Memory B cell (primary cell): ENCODE data around the gene WDFY4.

Experiments
- ATAC-seq: fragments of 150-1000 bp; cut with Tn5 transposase; 2 replicates; pipeline ENCODE4 v1.10.0; 2021; ENCODE audit warnings: low read depth, mild to moderate bottlenecking, moderate library complexity
- DNase-seq, 2 donors: peaks; one replicate each; pipeline ENCODE4 v3.0.0; 2022; ENCODE audit warnings: low spot score in 2 of 2
- H3K27ac Mint-ChIP-seq: one replicate; pipeline ENCODE4 v1.8.0; 2022; ENCODE audit warnings: mild to moderate bottlenecking, moderate library complexity, mixed read lengths
- H3K27me3 Mint-ChIP-seq: one replicate; pipeline ENCODE4 v1.8.0; 2022; ENCODE audit warnings: mixed read lengths
- H3K36me3 Mint-ChIP-seq: one replicate; pipeline ENCODE4 v1.8.0; 2022; ENCODE audit warnings: mild to moderate bottlenecking, mixed read lengths
- H3K4me1 Mint-ChIP-seq: one replicate; pipeline ENCODE4 v1.8.0; 2022; ENCODE audit warnings: mixed read lengths
- H3K4me3 Mint-ChIP-seq: one replicate; pipeline ENCODE4 v1.8.0; 2022; ENCODE audit warnings: mild to moderate bottlenecking, moderate library complexity, mixed read lengths
- H3K9me3 Mint-ChIP-seq: one replicate; pipeline ENCODE4 v1.8.0; 2022; ENCODE audit warnings: mixed read lengths

The WDFY4 gene

DNA sequence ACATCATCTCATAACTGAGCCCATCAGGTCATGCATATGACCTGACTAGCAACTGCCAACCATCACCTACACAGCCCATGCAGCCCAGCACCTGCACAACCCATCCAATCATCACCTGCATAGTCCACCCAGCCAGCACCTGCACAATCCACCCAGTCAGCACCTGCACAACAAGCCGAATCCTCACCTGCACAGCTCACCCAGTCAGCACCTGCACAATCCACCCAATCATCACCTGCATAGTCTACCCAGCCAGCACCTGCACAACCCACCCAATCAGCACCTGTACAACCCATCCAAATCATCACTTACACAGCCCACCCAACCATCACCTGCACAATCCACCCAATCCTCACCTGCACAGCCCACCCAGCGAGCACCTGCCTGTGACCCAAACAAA, 33.4 kb upstream of the WDFY4 start:
- DNase-seq, result no peak

DNA sequence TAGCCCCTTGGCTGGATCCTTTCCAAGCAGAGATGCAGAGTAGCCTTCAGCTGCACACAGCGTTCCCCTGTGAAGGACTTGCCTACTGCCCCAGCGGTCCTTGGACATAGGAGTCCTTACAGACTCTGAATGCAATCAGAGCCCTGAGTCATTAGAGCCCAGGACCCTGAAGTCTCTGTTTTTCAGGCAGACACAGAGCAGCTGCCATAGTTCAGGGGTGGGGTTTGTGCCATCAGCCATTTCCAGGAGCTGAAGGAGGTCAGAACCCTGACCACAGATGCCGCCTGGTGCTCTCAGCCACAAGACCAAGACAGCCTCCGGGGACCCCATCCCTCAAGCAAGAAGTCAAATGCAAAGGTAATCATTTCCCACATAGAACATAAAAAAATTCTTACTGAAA, 32.8 kb upstream of the WDFY4 start:
- peaks cover 7% of the 10 kb centered on the region for H3K27me3 Mint-ChIP-seq

More for the DNA sequence above, 33.4 kb upstream of the WDFY4 start:
- Mint-ChIP-seq H3K4me1 (peaks cover 24% of the 10 kb centered on the region), H3K27me3 (peaks cover 7% of the 10 kb centered on the region), H3K9me3 (no peaks in the 10 kb centered on the region), H3K4me3 (no peak overlapping the region), H3K36me3 (peaks cover 4% of the 10 kb centered on the region), H3K27ac (no peak overlapping the region)
- ATAC-seq, result no peak

DNA sequence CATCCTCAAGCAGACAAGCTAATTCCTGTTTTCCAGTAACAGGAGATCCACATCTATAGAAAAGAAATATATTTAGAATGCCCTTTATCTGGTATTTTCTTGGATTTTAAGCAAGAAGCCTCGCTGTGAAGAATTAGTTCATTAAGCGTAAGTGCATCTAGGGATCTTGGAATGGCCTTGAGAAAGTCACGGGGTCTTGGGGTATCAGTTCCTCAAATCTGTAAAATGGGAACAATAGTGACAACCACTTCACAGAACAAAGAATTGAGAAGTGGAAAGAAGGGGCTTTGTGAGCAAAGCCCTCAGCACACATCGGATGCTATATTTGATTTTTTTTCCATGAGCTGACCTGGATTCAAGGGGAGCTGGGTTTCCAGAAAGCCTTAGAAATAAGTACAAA, 32.3 kb upstream of the WDFY4 start:
- ATAC-seq (peak; percentile 28), DNase-seq (no peak)
- H3K9me3 Mint-ChIP-seq, result no peaks in the 10 kb centered on the region

More for the DNA sequence above, 32.8 kb upstream of the WDFY4 start:
- Mint-ChIP-seq H3K4me1 (peaks cover 29% of the 10 kb centered on the region), H3K27ac (no peak overlapping the region), H3K36me3 (peaks cover 4% of the 10 kb centered on the region), H3K9me3 (no peaks in the 10 kb centered on the region), H3K4me3 (no peak overlapping the region)
- DNase-seq, result peak in 1 of 2 donors; percentile 7
- ATAC-seq, result no peak

DNA sequence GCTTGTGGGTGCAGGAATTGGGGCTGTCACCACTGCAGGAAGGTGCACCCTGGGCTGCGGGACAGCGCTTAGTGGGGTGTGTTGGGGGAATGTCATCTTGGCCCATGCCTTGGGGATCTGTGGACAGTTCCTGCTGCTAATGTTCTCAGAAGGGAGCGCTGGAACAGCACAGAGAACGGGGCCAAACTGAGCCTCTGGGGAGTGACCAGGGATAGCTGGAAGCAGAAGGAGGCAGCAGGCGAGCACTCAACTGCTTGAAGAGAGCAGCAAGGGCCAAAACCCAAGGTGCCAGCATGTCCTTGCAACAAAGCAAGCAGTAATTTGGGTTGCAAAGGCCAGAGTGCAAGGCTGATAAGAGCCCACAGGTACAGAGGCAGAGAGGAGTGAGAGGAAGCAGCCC, 31.3 kb upstream of the WDFY4 start:
- ATAC-seq, result no peak
- no peaks in the 10 kb centered on the region for H3K9me3 Mint-ChIP-seq
- peaks cover 7% of the 10 kb centered on the region for H3K27me3 Mint-ChIP-seq
- H3K4me3 Mint-ChIP-seq, result no peak overlapping the region
- peak in 1 of 2 donors; percentile 9 for DNase-seq
- peaks cover 33% of the 10 kb centered on the region for H3K4me1 Mint-ChIP-seq
- no peak overlapping the region for H3K27ac Mint-ChIP-seq
- H3K36me3 Mint-ChIP-seq, result peaks cover 4% of the 10 kb centered on the region

More for the DNA sequence above, 32.3 kb upstream of the WDFY4 start:
- no peak overlapping the region for H3K4me3 Mint-ChIP-seq
- no peak overlapping the region for H3K27ac Mint-ChIP-seq
- H3K4me1 Mint-ChIP-seq, result peaks cover 30% of the 10 kb centered on the region
- H3K36me3 Mint-ChIP-seq, result peaks cover 4% of the 10 kb centered on the region
- H3K27me3 Mint-ChIP-seq, result peaks cover 7% of the 10 kb centered on the region

DNA sequence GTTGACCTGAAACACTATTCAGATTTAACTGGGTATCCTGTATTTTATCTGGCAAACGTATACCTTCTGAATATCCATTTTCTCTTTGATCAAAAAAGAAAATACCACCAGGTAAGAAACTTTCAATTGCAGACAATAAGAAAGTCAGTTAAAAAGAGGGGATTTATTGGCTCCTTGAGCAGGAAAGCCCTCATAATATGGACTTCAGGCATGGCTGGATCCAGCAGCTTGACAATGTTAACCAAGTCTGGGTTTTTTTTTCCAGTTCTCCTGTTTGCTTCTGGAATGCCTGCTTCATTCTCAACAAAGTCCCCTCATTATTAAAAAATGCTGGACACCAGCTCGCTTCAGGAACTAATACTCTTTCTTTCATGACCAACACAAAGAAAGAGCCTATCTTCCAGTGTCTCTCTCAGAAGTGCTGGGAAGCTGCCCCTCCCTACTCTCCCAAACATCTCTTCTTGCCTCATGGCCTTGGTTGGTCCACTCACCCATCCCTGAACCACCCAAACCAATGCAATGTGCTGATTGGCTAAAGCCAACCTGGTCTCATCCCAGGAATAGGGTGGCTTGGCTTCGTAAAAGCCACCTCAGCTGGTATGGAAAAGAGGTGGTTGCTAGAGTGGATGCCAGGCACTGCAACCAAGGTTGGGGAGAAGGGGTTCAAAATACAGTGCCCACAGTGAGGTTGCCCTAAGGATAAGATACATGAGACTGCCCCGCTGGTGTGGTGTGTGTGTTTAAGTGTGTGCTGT, 30.6 kb upstream of the WDFY4 start:
- Mint-ChIP-seq H3K36me3 (peaks cover 4% of the 10 kb centered on the region), H3K27ac (no peak overlapping the region), H3K9me3 (no peaks in the 10 kb centered on the region), H3K4me3 (peak overlapping the region; percentile 38), H3K4me1 (peaks cover 38% of the 10 kb centered on the region), H3K27me3 (peaks cover 7% of the 10 kb centered on the region)
- DNase-seq (no peak), ATAC-seq (no peak)

DNA sequence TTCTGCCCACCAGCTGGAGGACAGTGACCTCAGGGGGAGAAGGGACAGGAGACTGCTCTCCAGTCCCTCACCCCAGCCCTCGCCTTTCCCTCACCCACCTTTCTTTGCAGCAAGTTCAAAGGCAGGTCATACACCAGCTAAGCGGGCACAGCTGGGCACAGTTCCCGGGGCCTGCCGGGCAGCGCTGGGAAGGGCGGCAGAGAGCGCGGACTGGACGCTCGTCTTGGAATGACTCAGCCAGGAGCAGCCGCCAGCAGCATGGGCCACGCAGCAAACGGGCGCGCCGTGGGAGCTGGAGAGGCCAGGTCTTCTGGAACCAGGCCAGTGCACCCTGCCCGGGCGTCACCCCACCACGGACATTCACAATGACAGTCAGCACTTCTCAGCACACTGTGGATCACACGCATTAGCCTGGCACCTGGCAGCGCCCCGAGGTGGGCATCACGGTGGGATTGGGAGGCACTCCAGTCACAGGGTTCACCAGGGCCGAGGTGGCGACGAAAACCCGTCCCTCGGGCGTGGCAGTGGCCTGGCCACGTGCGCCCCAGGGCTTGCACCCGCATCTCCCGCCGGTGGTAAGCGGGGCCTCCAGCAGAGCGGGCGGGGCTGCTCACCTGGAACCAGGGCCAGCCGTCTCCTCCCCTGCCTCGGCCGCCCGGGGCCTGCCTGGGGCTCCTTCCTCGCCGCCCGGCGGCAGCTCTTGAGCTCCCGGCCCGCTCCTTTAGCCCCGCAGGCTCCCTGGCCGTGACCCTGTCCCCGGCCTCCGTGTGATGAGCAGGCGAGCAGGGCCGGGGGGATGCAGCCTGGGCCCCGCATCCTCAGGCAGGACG, 29.0 kb upstream of the WDFY4 start:
- DNase-seq, result peak; percentile 40 to 69
- peak; percentile 18 for ATAC-seq
- Mint-ChIP-seq H3K4me1 (peaks cover 44% of the 10 kb centered on the region), H3K36me3 (peaks cover 4% of the 10 kb centered on the region), H3K27me3 (peaks cover 7% of the 10 kb centered on the region), H3K27ac (no peak overlapping the region), H3K9me3 (peaks cover 2% of the 10 kb centered on the region), H3K4me3 (peak overlapping the region; percentile 80)

DNA sequence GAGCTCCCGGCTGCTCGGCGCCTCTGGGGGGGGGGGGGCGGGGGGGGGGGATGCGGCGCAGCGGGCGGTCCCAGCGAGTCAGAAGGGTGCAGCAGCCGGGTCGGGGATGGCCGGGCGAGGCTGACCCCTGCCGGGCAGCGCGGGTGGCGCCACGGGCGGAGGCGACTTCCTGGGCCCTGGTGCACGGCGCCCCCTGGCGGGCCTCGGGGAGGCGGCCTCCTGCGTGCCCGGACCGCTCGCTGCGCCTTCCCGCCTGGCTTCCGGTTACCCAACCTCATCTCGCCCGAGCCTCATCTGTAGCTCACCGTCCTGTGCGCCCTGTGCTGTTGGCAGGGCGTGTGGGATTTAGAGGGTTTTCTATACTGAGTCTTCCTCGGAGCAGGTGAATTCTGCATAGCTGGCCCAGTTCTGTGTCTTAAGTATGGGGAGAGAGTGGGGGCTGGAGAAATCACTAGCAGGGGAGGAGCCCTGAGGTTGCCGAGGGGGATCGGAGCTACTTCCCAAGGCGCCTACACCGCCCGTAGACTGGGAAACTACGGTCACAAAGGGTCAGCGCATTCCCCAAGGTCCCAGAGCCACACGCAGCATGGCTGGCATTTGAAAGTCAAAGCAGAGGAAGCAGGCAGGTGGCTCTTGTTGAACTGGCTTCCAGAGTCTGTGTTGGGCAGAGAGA, 28.3 kb upstream of the WDFY4 start:
- Mint-ChIP-seq H3K36me3 (peaks cover 4% of the 10 kb centered on the region), H3K4me1 (peaks cover 45% of the 10 kb centered on the region), H3K27me3 (peaks cover 7% of the 10 kb centered on the region), H3K27ac (no peak overlapping the region), H3K9me3 (peaks cover 2% of the 10 kb centered on the region), H3K4me3 (peak overlapping the region; percentile 80)
- ATAC-seq (peak; percentile 89), DNase-seq (peak; percentile 98 to 99)

DNA sequence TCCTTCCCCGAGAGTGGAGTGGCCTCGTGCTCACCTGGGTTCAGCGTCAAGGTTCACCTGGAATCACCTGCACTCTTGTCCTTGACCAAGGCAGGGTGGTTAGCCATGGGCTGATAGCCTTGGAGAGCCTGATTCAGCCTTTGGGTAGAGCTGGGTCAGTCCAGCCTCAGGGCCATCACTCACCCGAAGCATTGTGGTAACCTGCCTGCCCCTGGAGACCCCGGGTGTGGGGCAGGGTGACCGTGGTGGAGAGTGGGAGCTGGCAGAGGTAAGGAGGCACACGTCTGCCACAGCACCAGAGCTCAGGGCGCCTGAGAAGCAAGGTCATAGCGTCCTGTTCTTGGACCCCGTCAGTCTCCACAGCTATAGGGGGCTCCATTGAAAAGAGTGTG, 27.8 kb upstream of the WDFY4 start:
- ATAC-seq, result no peak
- Mint-ChIP-seq H3K36me3 (peaks cover 6% of the 10 kb centered on the region), H3K27ac (no peak overlapping the region), H3K4me3 (peak overlapping the region; percentile 80), H3K4me1 (peaks cover 44% of the 10 kb centered on the region), H3K9me3 (peaks cover 3% of the 10 kb centered on the region), H3K27me3 (peaks cover 7% of the 10 kb centered on the region)
- DNase-seq, result no peak

DNA sequence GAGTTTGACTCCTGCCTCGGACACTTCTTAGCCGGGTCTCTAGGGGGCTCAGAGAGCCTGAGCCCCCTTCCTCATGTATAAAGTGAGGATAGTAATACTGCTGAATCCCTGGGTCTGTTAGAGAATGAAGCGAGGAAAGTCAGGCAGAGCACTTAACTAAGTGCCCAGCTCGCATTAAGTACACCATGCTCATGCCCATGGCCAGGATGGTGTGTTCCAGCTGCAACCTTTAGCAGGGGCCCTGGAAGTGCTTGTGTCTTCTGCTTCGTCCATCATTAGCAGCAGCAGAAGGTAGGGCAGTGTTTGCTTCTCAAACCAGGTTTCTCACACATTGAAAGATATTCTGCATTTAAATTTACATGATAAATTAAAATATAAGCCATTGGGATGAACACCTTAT, 27.3 kb upstream of the WDFY4 start:
- Mint-ChIP-seq H3K36me3 (peaks cover 6% of the 10 kb centered on the region), H3K27me3 (peaks cover 7% of the 10 kb centered on the region), H3K4me3 (no peak overlapping the region), H3K4me1 (peaks cover 41% of the 10 kb centered on the region), H3K9me3 (peaks cover 3% of the 10 kb centered on the region), H3K27ac (no peak overlapping the region)
- DNase-seq (no peak), ATAC-seq (no peak)

DNA sequence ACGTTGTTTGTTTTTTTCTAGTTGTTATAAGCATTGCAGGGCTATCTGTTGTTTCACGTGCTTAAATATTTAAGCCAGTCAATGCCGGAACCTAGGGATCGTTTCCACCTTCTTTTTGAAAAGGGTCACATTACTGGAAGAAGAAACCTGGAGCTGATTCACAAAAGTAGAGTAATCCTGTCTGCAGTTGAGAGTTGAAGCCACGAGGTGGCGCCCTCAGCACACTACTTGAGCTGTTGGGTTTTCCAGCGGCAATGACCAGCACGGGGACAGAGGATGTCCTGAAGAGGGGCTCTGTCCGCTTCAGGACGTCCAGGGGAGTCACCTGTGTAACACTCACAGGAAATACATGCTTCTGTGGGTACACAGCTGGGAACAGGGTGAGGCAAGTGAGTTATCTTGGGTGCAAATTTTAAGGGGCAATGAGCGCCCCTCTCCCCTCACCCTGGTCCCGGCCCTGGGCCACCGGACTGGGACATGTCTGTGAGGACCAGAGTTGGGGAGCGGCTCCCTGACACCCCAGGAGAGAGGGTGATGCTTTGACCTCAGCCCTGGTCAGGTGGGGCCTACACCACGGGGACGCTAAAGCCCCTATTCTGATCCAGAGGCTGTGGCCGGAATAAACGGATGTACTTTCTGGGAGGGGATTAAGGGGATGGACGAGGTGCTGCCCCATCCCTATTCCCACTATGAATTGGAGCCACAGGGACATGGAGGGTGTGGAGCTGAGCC, 26.3 kb upstream of the WDFY4 start:
- Mint-ChIP-seq H3K4me1 (peaks cover 41% of the 10 kb centered on the region), H3K27me3 (peaks cover 6% of the 10 kb centered on the region), H3K9me3 (peaks cover 3% of the 10 kb centered on the region), H3K36me3 (peaks cover 8% of the 10 kb centered on the region), H3K27ac (peak overlapping the region; percentile 83), H3K4me3 (no peak overlapping the region)
- ATAC-seq (no peak), DNase-seq (peak; percentile 69 to 74)

DNA sequence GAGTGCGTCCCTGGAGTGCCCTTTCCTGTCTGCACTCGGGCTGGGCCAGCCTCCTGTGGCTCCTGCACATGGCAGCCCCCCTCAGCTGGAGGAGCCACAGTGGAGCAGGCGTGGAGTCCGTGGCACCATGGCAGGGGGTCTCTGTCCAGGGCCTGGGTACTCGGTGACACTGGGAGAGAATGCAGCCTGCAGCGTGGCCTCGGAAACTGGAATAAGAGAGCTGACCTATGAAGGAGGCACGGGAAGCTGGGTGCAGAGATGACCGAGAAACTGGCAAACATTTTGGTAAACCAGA, 25.8 kb upstream of the WDFY4 start:
- no peak for ATAC-seq
- Mint-ChIP-seq H3K4me3 (no peak overlapping the region), H3K36me3 (peaks cover 8% of the 10 kb centered on the region), H3K27ac (no peak overlapping the region), H3K9me3 (peaks cover 3% of the 10 kb centered on the region), H3K4me1 (peaks cover 41% of the 10 kb centered on the region), H3K27me3 (peaks cover 6% of the 10 kb centered on the region)
- DNase-seq, result no peak

DNA sequence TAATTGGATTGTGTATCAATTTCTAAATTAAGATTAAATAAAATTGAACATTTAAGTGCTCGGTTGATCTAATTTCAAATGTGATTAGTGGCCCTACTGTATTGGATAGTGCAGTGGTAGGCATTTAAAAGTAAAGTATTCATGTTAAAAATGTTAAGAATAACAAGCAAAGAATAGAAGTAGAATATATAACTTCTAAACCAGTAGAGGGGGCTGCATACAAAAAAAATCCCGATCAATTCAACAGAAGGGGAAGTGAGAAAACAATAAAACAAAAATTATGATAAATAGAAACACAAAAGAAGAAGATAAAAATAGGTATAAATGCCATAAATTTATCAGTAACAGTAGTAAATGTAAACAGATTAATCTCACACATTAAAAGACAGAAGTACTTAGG, 24.9 kb upstream of the WDFY4 start:
- H3K4me1 Mint-ChIP-seq, result peaks cover 41% of the 10 kb centered on the region
- H3K27me3 Mint-ChIP-seq, result peaks cover 2% of the 10 kb centered on the region
- H3K4me3 Mint-ChIP-seq, result no peak overlapping the region
- DNase-seq, result peak in 1 of 2 donors; percentile 63
- H3K9me3 Mint-ChIP-seq, result peaks cover 3% of the 10 kb centered on the region
- peak overlapping the region; percentile 46 for H3K27ac Mint-ChIP-seq
- H3K36me3 Mint-ChIP-seq, result peaks cover 7% of the 10 kb centered on the region
- peak; percentile 12 for ATAC-seq

DNA sequence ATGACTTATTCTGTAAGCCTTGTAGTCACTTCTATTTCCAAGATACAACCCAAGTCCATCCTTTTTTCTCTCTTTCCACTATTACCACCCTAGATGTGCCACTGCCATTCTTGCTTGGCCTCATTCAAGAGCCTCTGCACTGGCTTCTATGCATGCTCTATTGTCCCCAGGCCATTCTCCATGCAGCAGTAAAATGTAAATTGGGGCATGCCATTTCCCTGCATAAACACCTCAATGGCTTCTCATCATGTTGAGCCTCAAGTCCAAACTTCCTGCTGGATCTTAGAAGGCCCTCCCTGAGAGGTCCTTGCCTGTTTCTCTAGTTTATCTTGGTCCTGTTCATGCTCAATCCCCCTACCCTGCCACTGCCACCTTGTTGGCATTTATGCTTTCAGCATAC, 23.2 kb upstream of the WDFY4 start:
- Mint-ChIP-seq H3K27ac (peak overlapping the region; percentile 39), H3K4me1 (peaks cover 42% of the 10 kb centered on the region), H3K9me3 (peaks cover 7% of the 10 kb centered on the region), H3K4me3 (no peak overlapping the region), H3K36me3 (peaks cover 8% of the 10 kb centered on the region), H3K27me3 (no peaks in the 10 kb centered on the region)
- DNase-seq (no peak), ATAC-seq (no peak)
